GM12864 (cell line): ENCODE results near the gene ACTN4.

Source experiments
- DNase-seq: peaks from one replicate; pipeline ENCODE4 v3.0.0-alpha.2; 2011; ENCODE audit warnings: low read depth
- H3K4me3 ChIP-seq: 2 replicates; pipeline ENCODE4 v1.5.1; 2011; ENCODE audit warnings: mild to moderate bottlenecking, low read depth, low read length, control low read depth
- TF ChIP-seq, protein P1 (sequence below): IDR thresholded peaks from 2 replicates; pipeline ENCODE4 v1.5.1; 2011; ENCODE audit warnings: low read depth, mild to moderate bottlenecking, moderate library complexity, low read length, control low read depth, inconsistent platforms; ENCODE audit errors: missing control alignments

ACTN4 gene

DNA sequence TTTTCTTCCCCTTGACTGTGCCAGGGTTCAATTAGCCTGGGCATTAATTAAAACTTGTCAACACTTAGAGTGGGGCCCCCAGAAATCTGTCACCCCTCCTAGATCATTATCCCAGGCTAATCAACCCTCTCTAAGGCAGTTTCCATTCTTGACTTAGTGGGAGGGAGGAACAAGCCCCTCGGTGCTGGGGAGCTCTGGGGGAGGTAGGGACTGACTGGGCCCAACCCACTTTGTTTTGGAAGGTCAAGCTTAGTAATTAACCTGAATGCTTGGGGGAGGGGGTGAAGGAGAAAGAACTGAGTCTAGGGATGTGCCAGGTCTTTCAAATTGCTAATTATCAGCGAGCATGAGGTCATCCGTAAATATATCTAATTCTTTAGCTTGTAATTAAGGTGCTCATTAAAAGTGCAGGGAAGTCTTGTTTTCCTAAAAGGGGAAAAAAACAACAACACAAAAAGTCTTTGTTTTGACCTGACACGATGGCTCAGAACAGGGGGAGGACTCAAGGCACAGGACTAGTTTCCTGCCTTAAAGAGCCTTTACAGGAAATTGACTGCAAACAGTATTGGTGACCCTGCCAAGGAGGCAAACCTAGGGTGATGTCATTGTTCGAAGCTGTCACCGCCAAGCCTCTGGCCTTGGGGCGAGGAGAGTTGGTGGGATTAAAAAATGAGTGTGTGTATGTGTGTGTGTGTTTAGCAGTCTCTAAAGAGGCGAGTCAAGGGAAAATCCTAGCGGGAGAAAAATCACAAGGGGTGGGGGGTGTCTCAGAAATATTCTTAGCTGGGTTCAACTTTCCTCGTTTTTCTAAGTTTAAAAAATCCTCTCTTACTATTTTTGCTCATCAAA, 19.4 kb downstream of the ACTN4 start:
- TF ChIP-seq, protein P1, sequence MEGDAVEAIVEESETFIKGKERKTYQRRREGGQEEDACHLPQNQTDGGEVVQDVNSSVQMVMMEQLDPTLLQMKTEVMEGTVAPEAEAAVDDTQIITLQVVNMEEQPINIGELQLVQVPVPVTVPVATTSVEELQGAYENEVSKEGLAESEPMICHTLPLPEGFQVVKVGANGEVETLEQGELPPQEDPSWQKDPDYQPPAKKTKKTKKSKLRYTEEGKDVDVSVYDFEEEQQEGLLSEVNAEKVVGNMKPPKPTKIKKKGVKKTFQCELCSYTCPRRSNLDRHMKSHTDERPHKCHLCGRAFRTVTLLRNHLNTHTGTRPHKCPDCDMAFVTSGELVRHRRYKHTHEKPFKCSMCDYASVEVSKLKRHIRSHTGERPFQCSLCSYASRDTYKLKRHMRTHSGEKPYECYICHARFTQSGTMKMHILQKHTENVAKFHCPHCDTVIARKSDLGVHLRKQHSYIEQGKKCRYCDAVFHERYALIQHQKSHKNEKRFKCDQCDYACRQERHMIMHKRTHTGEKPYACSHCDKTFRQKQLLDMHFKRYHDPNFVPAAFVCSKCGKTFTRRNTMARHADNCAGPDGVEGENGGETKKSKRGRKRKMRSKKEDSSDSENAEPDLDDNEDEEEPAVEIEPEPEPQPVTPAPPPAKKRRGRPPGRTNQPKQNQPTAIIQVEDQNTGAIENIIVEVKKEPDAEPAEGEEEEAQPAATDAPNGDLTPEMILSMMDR = no peak
- no peak overlapping the region; the same call in 1 of the 2 replicates for H3K4me3 ChIP-seq
- DNase-seq = no peak

DNA sequence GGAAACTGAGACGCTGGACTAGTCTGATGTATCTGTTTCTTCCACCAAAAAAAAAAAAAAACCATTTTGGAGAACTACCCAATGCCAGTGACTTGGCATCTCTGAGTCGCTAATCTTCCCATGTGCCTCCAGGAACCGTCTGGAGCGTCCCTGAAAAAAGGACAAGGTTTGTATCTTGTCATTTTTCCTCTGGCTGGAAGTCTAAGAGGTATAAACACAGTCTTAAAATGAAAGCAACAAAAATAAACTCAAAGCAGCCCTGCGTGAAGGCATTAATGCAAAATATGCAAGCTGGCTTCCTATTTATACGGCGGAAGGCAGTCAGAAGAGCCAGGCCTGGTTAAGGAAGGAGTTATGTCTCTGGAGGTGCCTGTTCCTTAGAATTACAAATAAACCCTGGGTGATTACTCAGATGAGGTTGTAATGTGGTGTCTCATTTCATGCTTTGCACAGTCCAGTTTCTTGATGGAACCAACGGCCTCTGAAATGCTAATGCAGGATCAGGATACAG, 20.3 kb downstream of the ACTN4 start:
- H3K4me3 ChIP-seq = no peak overlapping the region; the same call in 1 of the 2 replicates
- TF ChIP-seq, protein P1 = no peak
- DNase-seq = no peak

DNA sequence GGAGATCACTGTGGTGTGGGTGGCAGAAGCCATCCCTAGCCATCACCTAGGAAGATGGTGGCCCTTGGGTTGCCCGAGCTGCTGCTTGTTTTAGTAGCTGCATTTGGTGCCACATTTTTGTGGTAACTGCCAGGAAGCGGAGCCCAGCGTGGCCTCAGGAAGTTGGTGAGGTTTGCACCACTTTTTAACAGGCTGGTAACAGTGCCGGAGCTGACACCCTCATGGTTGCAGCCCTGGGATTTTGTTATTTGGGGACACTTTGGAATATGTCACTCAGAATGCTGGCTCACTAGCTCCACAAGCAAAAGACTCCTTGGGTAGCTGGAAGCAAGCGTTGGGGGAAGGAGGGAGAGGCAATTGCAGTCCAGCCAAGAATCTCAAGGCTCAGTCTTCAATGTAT, 22.1 kb downstream of the ACTN4 start:
- no peak overlapping the region for H3K4me3 ChIP-seq
- TF ChIP-seq, protein P1 = no peak
- no peak for DNase-seq

DNA sequence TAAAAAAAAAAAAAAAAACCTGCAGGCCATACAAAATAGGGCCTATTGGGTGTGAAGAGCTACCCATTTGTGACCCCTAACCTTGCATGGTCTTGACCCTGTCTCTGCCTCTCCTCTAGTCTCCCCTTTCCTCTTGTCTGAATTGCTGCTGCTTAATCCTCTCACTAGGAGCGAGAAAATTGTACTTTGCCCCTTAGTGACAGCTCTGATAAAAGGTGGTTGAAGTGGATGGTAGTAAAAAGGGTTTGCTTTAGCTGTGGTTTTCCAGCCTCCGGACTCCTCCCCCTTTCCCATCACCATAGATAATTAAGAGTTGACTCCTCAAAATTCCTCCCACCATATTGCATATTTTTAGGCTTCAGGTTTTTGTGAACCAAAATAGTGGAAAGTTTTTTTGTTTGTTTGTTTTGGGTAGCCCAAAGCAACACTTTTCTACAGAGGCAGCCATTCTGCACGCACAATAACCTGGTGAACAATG, 23.5 kb downstream of the ACTN4 start:
- no peak overlapping the region for H3K4me3 ChIP-seq
- TF ChIP-seq, protein P1 = no peak
- DNase-seq = no peak

DNA sequence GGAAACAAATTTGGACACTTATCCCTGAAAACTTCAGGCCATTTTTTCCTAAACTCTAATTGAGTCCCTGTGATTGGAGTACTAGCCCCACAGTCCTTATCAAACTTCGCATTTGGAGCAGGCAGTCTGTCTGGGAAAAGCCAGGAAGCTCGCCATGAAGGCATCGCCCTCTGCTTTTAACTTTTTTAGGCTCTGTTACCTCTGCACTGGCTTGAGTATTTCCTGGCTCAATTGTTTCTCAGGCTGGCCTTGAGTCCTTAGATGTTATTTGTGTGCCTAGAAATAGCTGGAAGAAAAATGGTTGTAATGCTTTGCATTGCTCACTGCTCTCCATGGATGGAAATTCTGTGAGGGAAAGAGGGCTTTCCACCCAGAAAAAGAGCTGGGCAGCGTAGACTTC, 24.2 kb downstream of the ACTN4 start:
- no peak for DNase-seq
- H3K4me3 ChIP-seq = no peak overlapping the region
- TF ChIP-seq, protein P1 = no peak

DNA sequence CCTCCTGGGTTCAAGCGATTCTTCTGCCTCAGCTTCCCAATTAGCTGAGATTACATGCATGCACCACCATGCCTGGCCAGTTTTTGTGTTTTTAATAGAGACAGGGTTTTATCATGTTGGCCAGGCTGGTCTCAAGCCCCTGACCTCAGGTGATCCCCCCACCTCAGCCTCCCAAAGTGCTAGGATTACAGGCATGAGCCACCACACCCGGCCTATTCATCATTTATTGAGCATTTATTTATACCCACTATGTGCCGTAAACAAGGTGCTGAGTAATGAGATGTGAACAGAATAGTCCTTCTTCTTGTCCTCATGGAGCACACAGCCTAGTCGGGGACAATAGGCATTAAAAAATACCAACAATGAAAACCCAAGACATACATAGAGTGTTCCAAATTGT, 25.6 kb downstream of the ACTN4 start:
- H3K4me3 ChIP-seq = no peak overlapping the region
- DNase-seq = no peak
- TF ChIP-seq, protein P1 = no peak
